Loucy (cell line): ENCODE measurements around the gene SLC12A4.

Experiments used
- H2AFZ ChIP-seq: fragments of 200-600 bp; sonication (generic); 2 replicates; pipeline ENCODE4 v1.6.0; 2016; ENCODE audit warnings: antibody characterized with exemption, mild to moderate bottlenecking, low read length, moderate library complexity
- H3F3A ChIP-seq: fragments of 200-600 bp; 2 replicates; pipeline ENCODE4 v1.6.0; 2016; ENCODE audit warnings: antibody characterized with exemption, low read depth, mild to moderate bottlenecking
- H3K27me3 ChIP-seq: fragments of 200-600 bp; sonication (generic); 2 replicates; pipeline ENCODE4 v1.6.1; 2014; ENCODE audit warnings: low read length, mild to moderate bottlenecking; ENCODE audit not compliant: insufficient read depth, poor library complexity, severe bottlenecking
- H3K36me3 ChIP-seq: fragments of 200-600 bp; sonication (generic); 2 replicates; pipeline ENCODE4 v1.6.1; 2016; ENCODE audit warnings: low read length; ENCODE audit not compliant: insufficient read depth
- H3K4me1 ChIP-seq: fragments of 200-600 bp; sonication (generic); 2 replicates; pipeline ENCODE4 v1.5.1; 2014; ENCODE audit warnings: low read length, mild to moderate bottlenecking; ENCODE audit not compliant: insufficient read depth, poor library complexity, severe bottlenecking
- H3K4me2 ChIP-seq: fragments of 200-600 bp; sonication (generic); 2 replicates; pipeline ENCODE4 v1.6.0; 2014; ENCODE audit warnings: antibody characterized with exemption, low read length, low read depth, mild to moderate bottlenecking; ENCODE audit not compliant: poor library complexity, severe bottlenecking
- H3K4me3 ChIP-seq: fragments of 200-600 bp; sonication (generic); 2 replicates; pipeline ENCODE4 v1.5.1; 2014; ENCODE audit warnings: low read length, mild to moderate bottlenecking, mixed read lengths; ENCODE audit not compliant: poor library complexity, severe bottlenecking
- H3K79me2 ChIP-seq: fragments of 200-600 bp; sonication (generic); 2 replicates; pipeline ENCODE4 v1.6.1; 2014; ENCODE audit warnings: low read length; ENCODE audit not compliant: insufficient read depth
- H3K9ac ChIP-seq: fragments of 200-600 bp; sonication (generic); 2 replicates; pipeline ENCODE4 v1.6.0; 2014; ENCODE audit warnings: mild to moderate bottlenecking, low read depth, low read length, moderate library complexity; ENCODE audit not compliant: poor library complexity, severe bottlenecking
- H3K9me2 ChIP-seq: fragments of 200-600 bp; sonication (generic); replicated peaks from 2 replicates; pipeline ENCODE4 v1.6.1; 2016; ENCODE audit warnings: low read depth, low read length, mixed read lengths
- H3K9me3 ChIP-seq: fragments of 200-600 bp; sonication (generic); 2 replicates; pipeline ENCODE4 v1.6.1; 2014; ENCODE audit warnings: mild to moderate bottlenecking, antibody characterized with exemption, low read length, low read depth; ENCODE audit not compliant: insufficient read depth
- H4K20me1 ChIP-seq: fragments of 200-600 bp; sonication (generic); 2 replicates; pipeline ENCODE4 v1.6.0; 2014; ENCODE audit warnings: antibody characterized with exemption, low read length, mild to moderate bottlenecking; ENCODE audit not compliant: insufficient read depth, poor library complexity, severe bottlenecking
- CTCF ChIP-seq: fragments of 200-600 bp; sonication (generic); conservative IDR thresholded peaks from 2 replicates; pipeline ENCODE4 v1.5.1; 2014; ENCODE audit warnings: mild to moderate bottlenecking, antibody characterized with exemption, low read length
- EZH2phosphoT487 ChIP-seq: fragments of 200-600 bp; IDR thresholded peaks from 2 replicates; pipeline ENCODE4 v1.6.1; 2018; ENCODE audit warnings: antibody characterized with exemption, mild to moderate bottlenecking, moderate library complexity, borderline replicate concordance

SLC12A4 gene

GRCh38 chr16:67932462-67932840 is 36.0 kb downstream of the SLC12A4 start:
- Histone ChIP-seq H3K4me2 (no peak overlapping the region), H4K20me1 (peaks cover 7% of the 10 kb centered on the region), H3F3A (no peaks in the 10 kb centered on the region), H2AFZ (no peak overlapping the region), H3K27me3 (no peaks in the 10 kb centered on the region), H3K36me3 (peaks cover 10% of the 10 kb centered on the region; the same call in 1 of the 2 replicates), H3K4me1 (peaks cover 8% of the 10 kb centered on the region), H3K9me2 (no peaks in the 10 kb centered on the region), H3K79me2 (peaks cover 22% of the 10 kb centered on the region), H3K4me3 (no peak overlapping the region), H3K9ac (no peak overlapping the region), H3K9me3 (no peaks in the 10 kb centered on the region)
- TF ChIP-seq EZH2phosphoT487 (no peak), CTCF (no peak)

- Histone ChIP-seq H3K79me2 (peaks cover 17% of the 10 kb centered on the region; the same call in 1 of the 2 replicates), H3F3A (no peaks in the 10 kb centered on the region), H3K27me3 (no peaks in the 10 kb centered on the region), H3K4me2 (no peak within 1 kb of the TSS), H3K36me3 (peaks cover 13% of the 10 kb centered on the region; the same call in 1 of the 2 replicates), H3K9ac (no peak within 1 kb of the TSS), H3K9me2 (no peaks in the 10 kb centered on the region), H4K20me1 (peaks cover 7% of the 10 kb centered on the region), H2AFZ (no peak within 1 kb of the TSS), H3K9me3 (no peaks in the 10 kb centered on the region), H3K4me3 (no peak within 1 kb of the TSS), H3K4me1 (peaks cover 5% of the 10 kb centered on the region)
- TF ChIP-seq EZH2phosphoT487 (no peak), CTCF (no peak)
Measured at GRCh38 chr16:67931712-67932461, 36.5 kb downstream of the SLC12A4 start, which contains the start of gene CTRL. CTRL (minus strand) TSS chr16:67931862; CDS start chr16:67931852, 10 bp downstream.

GRCh38 chr16:67930678-67931211 is 37.7 kb downstream of the SLC12A4 start:
- TF ChIP-seq EZH2phosphoT487 (no peak), CTCF (no peak)
- Histone ChIP-seq H3K9me2 (no peaks in the 10 kb centered on the region), H3K79me2 (peaks cover 6% of the 10 kb centered on the region; the same call in 1 of the 2 replicates), H4K20me1 (peaks cover 7% of the 10 kb centered on the region), H3K9ac (no peak overlapping the region), H3K4me1 (peaks cover 8% of the 10 kb centered on the region), H3K36me3 (peaks cover 13% of the 10 kb centered on the region; the same call in 1 of the 2 replicates), H3K27me3 (no peaks in the 10 kb centered on the region), H3K4me2 (no peak overlapping the region), H2AFZ (no peak overlapping the region), H3K4me3 (no peak overlapping the region), H3K9me3 (no peaks in the 10 kb centered on the region), H3F3A (no peaks in the 10 kb centered on the region)
